ENCODE data around the gene GDAP2.

DNA sequence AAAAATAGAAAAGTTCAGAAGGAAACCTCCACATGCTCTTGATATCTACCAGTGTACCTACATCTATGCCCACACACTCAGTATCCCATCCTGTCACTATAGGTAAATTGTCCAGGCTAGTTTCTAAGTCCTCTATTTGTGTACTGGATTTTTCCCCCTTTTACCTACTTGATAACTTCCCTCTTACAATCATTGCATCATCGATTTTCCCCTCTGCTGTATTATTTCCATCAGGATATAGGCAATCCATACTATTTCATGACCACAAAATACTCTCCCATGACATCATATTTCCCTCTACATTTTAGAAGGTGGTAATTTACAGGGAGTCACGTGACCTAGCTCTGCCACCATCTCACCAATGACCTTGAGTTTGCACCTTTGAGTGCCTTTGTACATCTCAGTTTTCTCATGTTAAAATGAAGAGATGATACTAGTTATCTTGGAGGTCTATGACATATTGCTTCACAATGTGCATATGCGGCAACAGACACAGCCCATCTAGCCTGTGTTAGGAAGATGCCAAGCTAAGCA is 88.2 kb downstream of the GDAP2 start:
- TF ChIP-seq, protein P1, sequence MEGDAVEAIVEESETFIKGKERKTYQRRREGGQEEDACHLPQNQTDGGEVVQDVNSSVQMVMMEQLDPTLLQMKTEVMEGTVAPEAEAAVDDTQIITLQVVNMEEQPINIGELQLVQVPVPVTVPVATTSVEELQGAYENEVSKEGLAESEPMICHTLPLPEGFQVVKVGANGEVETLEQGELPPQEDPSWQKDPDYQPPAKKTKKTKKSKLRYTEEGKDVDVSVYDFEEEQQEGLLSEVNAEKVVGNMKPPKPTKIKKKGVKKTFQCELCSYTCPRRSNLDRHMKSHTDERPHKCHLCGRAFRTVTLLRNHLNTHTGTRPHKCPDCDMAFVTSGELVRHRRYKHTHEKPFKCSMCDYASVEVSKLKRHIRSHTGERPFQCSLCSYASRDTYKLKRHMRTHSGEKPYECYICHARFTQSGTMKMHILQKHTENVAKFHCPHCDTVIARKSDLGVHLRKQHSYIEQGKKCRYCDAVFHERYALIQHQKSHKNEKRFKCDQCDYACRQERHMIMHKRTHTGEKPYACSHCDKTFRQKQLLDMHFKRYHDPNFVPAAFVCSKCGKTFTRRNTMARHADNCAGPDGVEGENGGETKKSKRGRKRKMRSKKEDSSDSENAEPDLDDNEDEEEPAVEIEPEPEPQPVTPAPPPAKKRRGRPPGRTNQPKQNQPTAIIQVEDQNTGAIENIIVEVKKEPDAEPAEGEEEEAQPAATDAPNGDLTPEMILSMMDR (conservative IDR thresholded peaks at IDR 0.05): no peak
- TF ChIP-seq EZH2 (IDR thresholded peaks at IDR 0.05; ENCODE audit: low read depth): no peak
